ES-I3 (cell line): ENCODE measurements around the gene CHAF1B.
"Not testable (repeated sequence)": the region's sequence is repeated elsewhere in the genome, so short reads cannot be mapped to it uniquely, and the experiment has no call there.

Experiments
- H3K36me3 ChIP-seq: 2 replicates; pipeline ENCODE4 v1.6.1; 2013; ENCODE audit warnings: mild to moderate bottlenecking, low read length, control low read depth, moderate library complexity; ENCODE audit not compliant: insufficient read depth
- H3K4me1 ChIP-seq: 2 replicates; pipeline ENCODE4 v1.6.1; 2013; ENCODE audit warnings: mild to moderate bottlenecking, control low read depth, low read length; ENCODE audit not compliant: insufficient read depth
- H3K9ac ChIP-seq: 2 replicates; pipeline ENCODE4 v1.6.1; 2013; ENCODE audit warnings: low read depth, mild to moderate bottlenecking, low read length, moderate library complexity
- H3K9me3 ChIP-seq: 2 replicates; pipeline ENCODE4 v1.6.1; 2013; ENCODE audit warnings: mild to moderate bottlenecking, low read length, moderate library complexity; ENCODE audit not compliant: control insufficient read depth, insufficient read depth

The CHAF1B gene

DNA sequence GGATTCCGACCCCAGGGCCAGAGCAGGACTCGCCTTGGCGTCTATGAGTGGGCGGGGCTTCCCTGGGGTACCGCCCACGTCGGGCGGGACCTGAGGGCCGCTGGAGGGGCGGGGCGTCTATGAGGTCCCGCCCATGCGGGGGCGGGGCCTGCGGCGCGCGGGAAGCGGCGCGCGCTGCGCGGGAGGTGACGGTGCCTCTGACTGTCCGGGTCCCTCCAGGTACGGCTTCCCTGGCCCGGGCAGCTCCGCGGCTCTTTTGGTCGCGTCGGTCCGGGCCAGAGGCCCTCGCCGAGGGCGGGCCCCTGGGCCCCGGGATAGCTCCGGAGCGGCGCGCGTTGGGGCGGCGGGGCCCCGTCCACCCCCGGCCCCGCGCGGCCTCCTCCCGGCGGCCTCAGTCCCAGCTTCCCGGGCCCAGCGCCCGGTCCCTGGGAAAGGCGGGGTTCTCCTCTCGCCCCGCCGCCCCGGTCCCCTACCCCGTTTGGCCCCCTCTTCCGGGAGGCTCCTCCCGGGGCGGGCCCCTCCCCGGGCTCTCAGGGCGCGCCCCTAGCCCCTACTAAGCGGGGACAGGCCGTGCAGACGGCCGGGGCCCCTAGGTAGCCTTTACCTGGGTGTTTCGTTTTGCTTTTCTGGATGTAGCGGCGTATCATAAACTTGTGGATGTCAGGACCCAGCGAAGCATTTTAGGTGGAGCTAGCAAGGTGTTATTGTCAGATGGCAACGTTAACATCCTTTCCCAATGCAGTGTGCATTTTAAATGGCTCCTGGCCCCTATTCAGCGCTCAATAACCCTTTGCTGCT lies at the start of gene CHAF1B:
Gene CHAF1B (plus strand): TSS at position 160 of the 798 bp plus-strand sequence. CDS start 745 bp downstream, outside the sequence.
- H3K9me3 ChIP-seq = no peaks in the 10 kb centered on the region
- peak within 1 kb of the TSS; percentile 52 for H3K9ac ChIP-seq
- no peaks in the 10 kb centered on the region for H3K4me1 ChIP-seq
- no peaks in the 10 kb centered on the region for H3K36me3 ChIP-seq

DNA sequence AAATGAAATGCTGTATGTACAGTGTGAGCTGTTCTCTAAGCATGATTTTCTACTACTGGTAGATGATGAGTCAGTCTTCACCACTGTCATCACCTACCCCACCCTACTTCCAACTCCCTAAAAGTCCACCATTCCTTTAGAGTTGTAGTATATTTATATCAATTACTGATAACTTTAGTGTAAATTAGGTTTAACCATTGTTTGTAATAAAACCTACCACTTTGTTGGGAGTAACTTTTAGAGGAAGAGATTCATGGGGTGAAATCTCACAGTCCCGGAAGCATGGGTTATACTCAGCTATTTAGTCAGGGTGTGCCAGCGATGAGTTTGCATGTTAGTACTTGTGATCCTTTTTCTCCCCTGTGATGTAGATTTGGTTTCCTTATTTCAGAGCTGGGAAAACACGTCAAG lies 48.1 kb upstream of the CHAF1B start:
- peaks cover 20% of the 10 kb centered on the region for H3K36me3 ChIP-seq
- no peaks in the 10 kb centered on the region; the same call in 1 of the 2 replicates for H3K4me1 ChIP-seq
- H3K9me3 ChIP-seq = no peaks in the 10 kb centered on the region
- H3K9ac ChIP-seq = no peak overlapping the region

DNA sequence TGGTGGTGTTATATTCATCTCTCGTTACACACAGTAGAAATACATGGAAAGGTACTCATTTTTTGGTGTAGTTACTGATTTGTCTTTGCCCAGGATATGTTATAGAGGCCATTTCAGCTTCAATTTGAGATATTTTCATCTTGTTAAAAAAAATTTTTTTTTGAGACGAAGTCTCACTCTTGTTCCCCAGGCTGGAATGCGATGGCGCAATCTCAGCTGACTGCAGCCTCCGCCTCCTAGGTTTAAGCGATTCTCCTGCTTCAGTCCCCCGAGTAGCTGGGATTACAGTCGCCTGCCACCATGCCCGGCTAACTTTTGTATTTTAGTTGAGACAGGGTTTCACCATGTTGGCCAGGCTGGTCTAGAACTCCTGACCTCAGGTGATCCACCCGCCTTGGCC lies 46.2 kb upstream of the CHAF1B start:
- H3K9me3 ChIP-seq = no peaks in the 10 kb centered on the region
- H3K4me1 ChIP-seq = no peaks in the 10 kb centered on the region; the same call in 1 of the 2 replicates
- H3K36me3 ChIP-seq = peaks cover 20% of the 10 kb centered on the region
- no peak overlapping the region for H3K9ac ChIP-seq

DNA sequence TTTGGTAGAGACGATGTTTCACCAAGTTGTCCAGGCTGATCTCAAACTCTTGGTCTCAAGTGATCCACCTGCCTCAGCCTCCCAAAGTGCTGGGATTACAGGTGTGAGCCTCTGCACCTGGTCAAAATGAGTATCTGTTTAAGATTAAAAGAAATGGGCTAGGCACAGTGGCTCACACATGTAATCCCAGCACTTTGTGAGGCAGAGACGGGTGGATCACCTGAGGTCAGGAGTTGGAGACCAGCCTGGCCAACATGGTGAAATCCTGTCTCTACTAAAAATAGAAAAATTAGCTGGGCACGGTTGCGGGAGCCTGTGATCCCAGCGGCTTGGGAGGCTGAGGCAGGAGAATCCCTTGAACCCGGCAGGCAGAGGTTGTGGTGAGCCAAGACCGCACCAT lies 42.6 kb upstream of the CHAF1B start:
- not testable (repeated sequence) for H3K9me3 ChIP-seq, H3K4me1 ChIP-seq, H3K9ac ChIP-seq
- peaks cover 22% of the 10 kb centered on the region for H3K36me3 ChIP-seq

DNA sequence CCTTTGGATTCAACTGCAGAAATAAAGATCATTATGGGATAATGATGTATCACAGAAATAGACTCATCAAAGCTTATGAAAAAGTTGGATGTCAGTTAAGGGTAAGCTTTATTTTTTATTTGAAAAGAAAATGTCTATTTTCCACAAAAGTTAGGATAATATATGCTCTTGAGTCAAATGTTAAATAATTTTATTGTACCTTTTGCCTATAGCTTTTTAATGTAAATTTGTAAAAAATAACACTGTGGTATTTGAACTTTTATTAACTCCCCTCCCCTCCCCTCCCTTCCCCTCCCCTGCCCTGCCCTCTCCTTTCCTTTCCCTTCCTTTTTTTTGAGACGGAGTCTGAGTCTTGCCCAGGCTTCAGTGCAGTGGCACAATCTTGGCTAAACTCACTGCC lies 40.3 kb upstream of the CHAF1B start:
- Histone ChIP-seq H3K9me3 (no peaks in the 10 kb centered on the region), H3K9ac (no peak overlapping the region), H3K4me1 (no peaks in the 10 kb centered on the region), H3K36me3 (peaks cover 13% of the 10 kb centered on the region)

DNA sequence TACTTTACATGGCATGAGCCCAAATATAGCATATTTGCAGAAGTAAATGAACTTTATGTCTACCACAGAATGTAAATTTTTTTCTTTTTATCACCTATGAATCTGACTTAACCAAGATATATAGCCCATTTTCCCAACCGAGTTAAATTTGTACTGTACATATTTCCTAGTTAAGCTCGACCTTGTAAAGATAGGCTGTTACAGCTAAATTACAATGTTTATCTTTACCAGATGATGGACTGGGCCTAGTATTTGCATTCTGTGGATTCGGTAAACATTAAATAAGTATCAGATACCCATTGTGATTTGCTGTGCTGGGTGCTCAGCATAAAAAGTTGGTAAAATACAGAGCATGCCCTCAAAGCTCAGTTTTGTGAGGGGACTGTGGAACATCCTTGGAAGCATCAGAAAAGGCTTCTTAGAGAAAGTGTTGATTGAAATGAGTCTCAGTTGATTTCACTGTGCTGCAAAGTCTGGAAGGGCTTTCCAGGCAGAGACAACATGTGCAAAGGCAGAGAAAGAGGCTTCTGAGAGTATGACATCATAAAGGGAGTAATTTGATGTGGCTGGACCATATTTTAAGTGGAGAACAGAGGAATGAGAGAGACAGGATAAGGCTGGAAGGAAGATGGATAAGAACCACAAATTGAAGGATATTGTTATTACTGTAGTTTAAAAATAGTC lies 37.8 kb upstream of the CHAF1B start:
- Histone ChIP-seq H3K9ac (no peak overlapping the region), H3K4me1 (no peaks in the 10 kb centered on the region), H3K9me3 (no peaks in the 10 kb centered on the region), H3K36me3 (peaks cover 14% of the 10 kb centered on the region; the same call in 1 of the 2 replicates)

DNA sequence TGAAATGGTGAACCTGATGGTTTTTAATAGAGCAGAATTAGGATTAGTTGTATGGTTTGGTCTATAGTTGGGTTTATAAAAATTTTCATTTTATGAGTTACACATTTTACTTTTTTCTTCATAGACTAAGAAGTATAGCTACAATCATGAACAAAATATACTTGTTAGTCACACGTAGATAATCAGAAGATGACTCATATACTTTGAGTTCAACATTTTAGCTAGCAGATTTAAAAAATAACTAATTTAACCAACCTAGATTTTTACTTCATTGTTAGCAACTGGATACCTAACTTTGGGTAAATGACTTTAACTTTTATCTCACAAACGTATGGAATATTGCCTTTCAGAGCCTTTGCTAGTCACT lies 37.2 kb upstream of the CHAF1B start:
- H3K36me3 ChIP-seq = peaks cover 17% of the 10 kb centered on the region; the same call in 1 of the 2 replicates
- no peaks in the 10 kb centered on the region for H3K4me1 ChIP-seq
- H3K9ac ChIP-seq = no peak overlapping the region
- H3K9me3 ChIP-seq = no peaks in the 10 kb centered on the region

DNA sequence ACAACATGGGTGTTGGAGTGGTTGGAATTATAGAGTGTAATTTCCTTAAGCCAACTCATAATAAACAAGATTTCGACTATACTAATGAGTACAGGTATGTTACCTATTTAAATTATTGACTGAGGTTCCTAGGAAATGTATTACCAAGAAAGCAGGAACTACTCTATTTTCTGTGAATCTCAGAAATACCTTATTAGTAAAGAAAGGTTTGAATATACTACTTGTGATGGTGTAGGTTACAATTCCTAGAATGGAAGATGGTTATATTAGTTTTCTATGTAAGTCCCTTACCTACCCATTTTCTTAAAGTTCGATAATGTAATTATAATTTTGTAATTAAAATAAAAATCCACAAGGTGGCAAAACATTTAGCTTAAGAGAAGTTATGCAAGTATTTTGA lies 35.9 kb upstream of the CHAF1B start:
- Histone ChIP-seq H3K9ac (no peak overlapping the region), H3K4me1 (no peaks in the 10 kb centered on the region), H3K36me3 (peaks cover 17% of the 10 kb centered on the region; the same call in 1 of the 2 replicates), H3K9me3 (no peaks in the 10 kb centered on the region)

DNA sequence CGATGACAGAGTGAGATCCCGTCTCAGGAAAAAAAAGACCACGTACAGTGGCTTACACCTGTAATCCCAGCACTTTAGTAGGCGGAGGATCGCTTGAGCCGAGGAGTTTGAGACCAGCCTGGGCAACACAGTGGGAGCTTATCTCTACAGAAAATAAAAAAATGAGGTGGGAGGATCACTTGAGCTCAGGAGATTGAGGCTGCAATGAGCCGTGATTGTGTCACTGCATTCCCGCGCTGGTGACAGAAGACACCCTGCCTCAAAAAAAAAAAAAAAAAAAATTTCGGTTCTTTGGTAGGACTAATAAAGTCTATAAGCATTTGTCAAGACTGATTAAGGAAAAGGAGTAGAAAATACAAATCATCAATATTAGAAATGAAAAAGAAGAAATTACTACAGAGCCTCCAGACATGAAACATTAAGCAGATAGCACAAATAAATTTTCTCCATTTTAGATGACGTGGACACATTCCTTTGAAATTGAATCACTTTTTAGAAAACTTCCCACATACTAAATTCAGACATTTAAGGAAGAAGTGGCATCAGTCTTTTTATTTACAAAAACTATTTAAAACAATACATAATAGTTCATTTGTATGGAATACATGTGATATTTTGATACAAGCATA lies 34.8 kb upstream of the CHAF1B start:
- Histone ChIP-seq H3K4me1 (no peaks in the 10 kb centered on the region), H3K9me3 (no peaks in the 10 kb centered on the region), H3K36me3 (peaks cover 17% of the 10 kb centered on the region; the same call in 1 of the 2 replicates), H3K9ac (no peak overlapping the region)

DNA sequence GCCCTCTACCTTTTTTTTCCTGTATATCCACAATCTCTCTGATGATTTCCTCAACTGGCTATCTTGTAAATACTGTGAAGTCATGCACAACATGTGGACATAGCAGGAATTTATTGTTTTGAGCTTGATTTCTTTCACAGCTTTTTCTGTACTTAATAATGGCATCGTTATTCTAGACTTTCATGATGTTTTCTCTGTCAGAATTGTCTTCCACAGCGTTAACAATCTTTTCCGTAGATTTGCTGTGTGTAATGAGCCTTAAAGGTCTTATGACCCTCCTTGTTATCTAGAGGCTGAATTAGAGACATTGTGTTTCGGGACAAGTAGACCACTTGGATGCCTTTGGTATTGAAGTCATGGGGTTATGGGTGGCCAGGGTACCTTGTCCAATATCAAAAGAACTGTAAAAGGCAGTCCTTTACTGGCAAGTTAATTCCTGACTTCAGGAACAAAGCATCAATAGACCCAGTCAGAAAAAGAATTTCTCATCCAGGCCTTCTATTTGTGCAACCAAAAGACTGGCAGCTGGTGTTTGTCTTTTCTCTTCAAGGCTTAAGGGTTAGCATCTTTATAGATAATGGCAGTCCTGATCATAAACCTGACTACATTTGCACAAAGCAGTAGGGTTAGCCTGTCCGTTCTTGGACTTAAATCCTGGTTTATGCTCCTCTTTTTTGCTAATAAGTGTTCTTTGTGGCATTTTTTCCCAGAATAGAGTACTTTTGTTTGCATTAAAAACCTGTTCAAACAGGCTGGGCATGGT lies 30.1 kb upstream of the CHAF1B start:
- H3K9me3 ChIP-seq = no peaks in the 10 kb centered on the region
- H3K4me1 ChIP-seq = no peaks in the 10 kb centered on the region
- peaks cover 9% of the 10 kb centered on the region for H3K36me3 ChIP-seq
- H3K9ac ChIP-seq = no peak overlapping the region

DNA sequence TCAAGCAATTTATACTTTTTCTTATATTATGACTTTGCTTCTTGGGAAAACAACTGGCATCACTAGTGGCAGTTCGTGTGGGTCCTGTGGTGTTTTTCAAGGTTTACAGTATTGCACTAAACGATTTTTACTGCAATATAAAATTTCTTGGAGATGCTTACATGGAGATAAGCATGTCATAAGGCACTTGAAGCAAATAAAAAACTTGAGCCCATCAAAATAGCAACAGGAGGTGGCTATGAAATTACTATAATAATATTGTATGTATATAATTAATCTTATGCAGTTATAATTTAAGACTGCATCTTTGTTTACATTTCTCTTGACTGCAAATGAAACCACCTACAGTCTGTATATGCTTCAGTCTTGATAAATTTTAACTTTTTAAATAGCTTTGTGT lies 29.3 kb upstream of the CHAF1B start:
- no peaks in the 10 kb centered on the region for H3K4me1 ChIP-seq
- H3K36me3 ChIP-seq = peaks cover 13% of the 10 kb centered on the region
- H3K9ac ChIP-seq = no peak overlapping the region
- no peaks in the 10 kb centered on the region for H3K9me3 ChIP-seq

DNA sequence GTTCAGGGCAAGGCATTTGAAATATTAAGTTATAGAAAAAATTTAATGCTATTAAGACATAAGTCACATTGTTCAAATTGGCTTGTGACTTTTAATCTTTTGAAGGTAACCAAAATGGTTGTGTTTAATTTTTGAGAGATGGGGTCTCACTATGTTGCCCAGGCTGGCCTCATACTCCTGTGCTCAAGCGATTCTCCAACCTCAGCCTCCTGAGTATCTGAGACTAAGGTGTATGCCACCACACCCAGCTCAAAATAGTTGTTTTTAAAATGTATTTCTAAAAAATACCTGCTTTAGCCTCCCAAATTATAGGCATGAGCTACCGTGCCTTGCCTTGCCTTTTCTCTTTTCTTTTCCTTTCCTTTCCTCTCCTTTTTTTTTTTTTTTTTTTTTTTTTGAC lies 26.0 kb upstream of the CHAF1B start:
- no peak overlapping the region for H3K9ac ChIP-seq
- H3K9me3 ChIP-seq = no peaks in the 10 kb centered on the region
- H3K4me1 ChIP-seq = no peaks in the 10 kb centered on the region
- peaks cover 21% of the 10 kb centered on the region for H3K36me3 ChIP-seq

DNA sequence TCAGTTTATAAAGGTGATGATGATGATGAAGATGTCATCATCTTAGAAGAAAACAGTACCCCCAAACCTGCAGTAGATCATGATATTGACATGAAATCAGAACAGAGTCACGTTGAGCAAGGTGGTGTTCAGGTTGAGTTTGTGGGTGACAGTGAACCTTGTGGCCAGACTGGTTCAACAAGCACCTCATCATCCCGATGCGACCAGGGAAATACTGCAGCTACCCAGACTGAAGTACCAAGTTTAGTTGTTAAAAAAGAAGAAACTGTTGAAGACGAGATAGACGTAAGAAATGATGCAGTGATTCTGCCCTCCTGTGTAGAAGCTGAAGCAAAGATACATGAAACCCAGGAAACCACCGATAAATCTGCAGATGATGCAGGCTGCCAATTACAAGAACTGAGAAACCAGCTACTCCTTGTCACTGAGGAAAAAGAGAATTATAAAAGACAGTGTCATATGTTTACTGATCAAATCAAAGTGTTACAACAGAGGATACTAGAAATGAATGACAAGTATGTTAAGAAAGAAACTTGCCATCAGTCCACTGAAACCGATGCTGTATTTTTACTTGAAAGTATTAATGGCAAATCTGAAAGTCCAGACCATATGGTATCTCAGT lies 16.0 kb upstream of the CHAF1B start:
- Histone ChIP-seq H3K9me3 (no peaks in the 10 kb centered on the region), H3K4me1 (no peaks in the 10 kb centered on the region), H3K36me3 (peaks cover 5% of the 10 kb centered on the region; the same call in 1 of the 2 replicates), H3K9ac (no peak overlapping the region)

DNA sequence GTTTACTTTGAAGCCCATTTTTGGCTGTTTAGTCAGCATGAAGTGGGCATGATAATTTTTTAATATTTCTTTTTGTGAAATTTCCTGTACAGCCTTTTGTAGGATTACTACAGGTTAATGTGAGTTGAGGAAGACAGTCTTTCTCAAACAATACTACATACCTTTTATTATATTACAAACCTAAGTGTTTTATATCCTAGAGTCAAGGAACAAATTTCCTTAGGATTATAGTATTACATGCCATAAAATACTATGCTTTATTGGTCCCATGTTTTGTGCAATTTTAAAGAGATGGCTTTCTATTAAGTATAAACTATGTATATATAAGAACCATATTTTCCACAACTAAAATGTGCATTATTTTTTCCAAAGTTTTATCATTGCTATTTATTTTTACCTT lies 9.2 kb upstream of the CHAF1B start:
- H3K9me3 ChIP-seq = no peaks in the 10 kb centered on the region
- no peak overlapping the region for H3K9ac ChIP-seq
- no peaks in the 10 kb centered on the region for H3K4me1 ChIP-seq
- H3K36me3 ChIP-seq = peaks cover 5% of the 10 kb centered on the region; the same call in 1 of the 2 replicates
